HT-29 (cell line): Measurements from ENCODE around the gene FOXD3. TPM values are rescaled to one million over a fixed set of nuclear protein-coding genes. Genes with fewer than 3 reads are reported as not detected.

Experiments used
- DNase-seq: peaks from one replicate; pipeline ENCODE4 v3.0.0-alpha.2; 2015; ENCODE audit warnings: low spot score
- total RNA-seq: library from RNA; depleted of rRNA; stranded (reverse); fragments of >200 nt; shearing (Covaris generic); gene quantifications from 2 replicates; pipeline ENCODE4 v1.2.3, GENCODE V29; 2014; rRNA removed

Gene FOXD3
- total RNA-seq = not detected in 2 replicates

DNA sequence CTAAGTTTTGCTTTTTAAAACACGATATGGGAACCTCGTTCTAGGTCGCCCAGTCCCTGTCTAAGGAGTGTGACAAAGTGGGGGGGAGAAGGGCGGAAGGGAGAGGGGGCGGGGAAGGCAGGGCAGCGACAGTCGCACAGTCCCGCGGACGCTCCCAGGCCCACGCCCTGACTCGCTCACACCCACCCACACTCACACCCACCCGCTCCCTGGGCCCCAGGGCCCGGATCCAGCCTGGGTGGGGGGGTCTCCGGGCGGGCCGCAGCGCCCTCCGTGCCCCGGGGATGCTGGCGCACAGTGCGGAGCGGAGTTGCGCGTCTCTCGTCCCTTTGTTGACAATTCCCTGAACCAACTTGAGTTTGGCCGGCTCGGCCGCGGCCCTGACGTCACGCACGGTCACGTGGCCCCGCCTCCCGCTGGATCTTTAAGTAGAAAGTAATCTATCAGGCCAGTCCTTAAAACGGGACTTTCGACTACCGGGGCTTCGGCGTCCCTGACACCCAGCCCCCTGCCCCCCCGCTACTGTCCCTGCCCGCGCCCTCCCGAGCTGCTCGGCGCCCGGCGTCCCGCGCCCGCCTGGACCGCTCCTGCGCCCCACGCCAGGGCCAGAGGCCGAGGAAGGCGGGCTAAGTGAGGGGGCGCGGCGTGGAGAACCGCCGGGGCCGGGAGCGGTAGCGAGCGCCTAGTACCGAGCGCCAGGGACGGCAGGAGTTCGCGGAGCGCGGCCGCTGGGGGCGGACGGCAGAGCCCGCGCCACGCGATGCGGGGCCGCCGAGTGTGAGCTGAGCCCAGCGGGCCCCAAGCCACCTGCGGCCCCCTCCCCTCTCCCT is at the start of gene FOXD3:
FOXD3 (plus strand) TSS at position 454 of the 830 bp plus-strand sequence. CDS start 492 bp downstream, outside the sequence.
- no peak for DNase-seq

DNA sequence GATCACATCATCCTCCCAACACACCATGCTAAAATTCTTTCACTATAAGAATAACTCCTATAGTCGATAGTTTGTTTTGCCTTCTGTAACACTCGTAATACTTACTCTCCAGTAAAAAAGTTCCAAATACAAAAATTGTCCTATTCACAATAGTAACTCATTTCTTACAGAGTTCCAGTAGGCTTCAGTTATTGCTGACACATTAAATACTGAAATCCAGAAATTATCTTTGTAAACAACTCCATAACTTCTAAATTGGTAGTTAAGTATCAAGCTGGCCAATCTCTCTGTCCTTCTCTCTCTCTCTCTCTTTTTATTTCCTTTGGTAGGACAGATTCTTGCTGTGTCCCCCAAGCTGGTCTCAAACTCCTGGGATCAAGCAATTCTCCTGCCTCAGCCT is 49.6 kb upstream of the FOXD3 start:
- no peak for DNase-seq

GRCh38 chr1:63274371-63274770 is 48.0 kb upstream of the FOXD3 start:
- no peak for DNase-seq

DNA sequence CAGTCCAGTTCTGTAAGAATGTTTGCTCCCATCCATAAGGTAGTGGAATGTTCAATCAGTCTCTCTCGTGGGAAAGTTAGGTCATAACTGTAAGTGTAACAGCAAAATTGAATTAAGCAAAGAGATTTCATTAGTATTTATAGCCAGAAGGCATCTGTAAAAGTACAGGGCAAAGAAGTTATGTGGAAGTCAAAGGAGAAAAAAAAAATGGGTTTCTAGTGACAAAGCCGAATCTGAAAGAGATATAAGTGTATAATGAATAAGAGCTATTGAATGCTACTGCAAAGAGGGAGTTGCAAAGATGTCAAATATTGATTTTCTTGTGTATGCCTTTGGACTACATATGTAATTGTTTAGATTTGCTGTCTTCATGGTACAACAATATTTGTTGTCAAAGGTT is 47.4 kb upstream of the FOXD3 start:
- DNase-seq = no peak

- DNase-seq = no peak
Measured at GRCh38 chr1:63276624-63277023, 45.7 kb upstream of the FOXD3 start.

GRCh38 chr1:63277195-63278192 is 44.9 kb upstream of the FOXD3 start:
- DNase-seq = peak; percentile 5

- DNase-seq = no peak
Measured at GRCh38 chr1:63281753-63282152, 40.6 kb upstream of the FOXD3 start.

- DNase-seq = no peak
Measured at GRCh38 chr1:63289135-63289534, 33.2 kb upstream of the FOXD3 start.

DNA sequence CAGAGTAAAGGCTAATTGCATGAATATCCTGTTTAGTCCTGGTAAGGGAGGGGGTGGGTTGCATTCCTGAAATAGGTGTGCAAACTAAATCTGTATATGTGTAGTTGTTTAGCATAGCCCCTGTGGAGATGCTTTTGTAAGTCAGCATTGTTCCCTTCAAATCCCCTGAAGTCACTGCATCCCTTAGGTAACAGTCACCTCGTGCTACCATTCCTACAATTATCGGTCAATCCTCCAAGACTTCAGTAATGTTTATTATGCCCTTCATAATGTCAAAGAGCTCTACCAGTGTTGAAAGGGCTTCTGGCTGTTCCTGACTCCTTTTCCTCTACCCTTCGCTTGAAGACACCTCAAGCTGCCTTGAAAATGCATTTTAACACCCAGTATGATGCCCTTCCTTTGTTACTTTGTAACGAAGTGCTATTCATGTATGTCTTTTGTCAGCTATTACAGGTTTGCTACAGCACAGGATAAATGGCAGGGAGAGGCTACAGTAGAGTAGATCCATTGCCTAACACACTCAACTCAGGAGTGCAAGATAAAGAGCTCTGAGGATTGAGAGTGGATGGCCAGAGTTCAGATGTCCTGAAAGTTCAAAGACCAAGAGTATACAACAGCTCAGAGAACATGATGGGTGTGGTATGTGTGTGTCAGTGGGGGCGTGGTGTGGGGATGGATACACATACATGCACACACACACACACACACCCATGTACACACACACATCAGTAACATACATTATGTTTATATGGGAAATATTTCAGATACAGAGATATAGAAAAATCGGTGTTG is 27.4 kb upstream of the FOXD3 start:
- DNase-seq = no peak

- DNase-seq = no peak
Measured at GRCh38 chr1:63304410-63304809, 18.0 kb upstream of the FOXD3 start.

- DNase-seq = no peak
Measured at GRCh38 chr1:63305043-63305442, 17.3 kb upstream of the FOXD3 start.

DNA sequence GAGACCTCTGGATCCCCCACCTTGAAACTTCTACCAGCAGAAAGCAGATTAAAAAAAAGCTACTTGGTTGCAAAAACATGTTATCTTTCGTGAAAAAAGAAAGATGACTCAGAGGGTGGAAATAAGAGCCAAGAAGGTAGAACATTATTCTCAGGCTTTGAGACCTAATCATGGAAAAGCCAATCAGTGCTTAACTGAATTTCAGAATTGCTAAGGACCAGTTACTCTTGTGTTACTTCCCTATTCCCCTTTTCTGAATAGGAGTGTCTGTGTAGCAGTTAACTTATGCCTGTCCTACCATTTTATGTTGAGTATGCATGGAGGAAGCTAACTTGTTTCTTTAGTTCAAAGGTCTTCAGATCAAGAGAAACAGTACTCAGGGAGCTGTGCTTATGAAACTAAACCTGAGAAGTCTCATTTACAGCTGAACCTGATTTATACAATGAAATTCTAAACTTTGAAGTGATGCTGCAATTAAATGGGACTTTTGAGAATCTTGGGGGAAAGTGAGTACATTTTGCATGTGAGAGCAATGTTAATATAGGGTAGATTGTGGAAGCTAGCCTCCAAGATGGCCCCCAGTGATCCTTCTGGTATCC is 15.1 kb upstream of the FOXD3 start:
- DNase-seq = no peak

DNA sequence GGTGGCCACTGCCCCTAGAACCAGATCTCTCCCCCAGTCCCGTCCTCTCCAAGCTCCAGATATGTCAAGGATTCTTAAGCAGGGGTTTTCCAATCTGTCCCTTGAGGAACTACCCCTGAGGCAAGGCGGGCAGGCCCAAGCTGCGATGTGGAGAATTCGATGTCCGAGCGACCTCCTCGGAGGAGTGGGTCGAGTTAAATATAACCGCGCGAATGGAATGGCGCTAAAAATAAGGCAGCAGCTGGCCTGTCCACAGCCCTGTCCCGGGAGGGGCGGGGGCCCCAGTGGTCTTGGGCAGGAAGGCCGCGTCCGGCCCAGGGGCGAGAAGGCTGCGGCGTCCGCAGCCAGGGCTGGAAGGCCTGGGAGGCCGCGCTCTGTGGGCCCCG is 5.8 kb upstream of the FOXD3 start:
- no peak for DNase-seq

DNA sequence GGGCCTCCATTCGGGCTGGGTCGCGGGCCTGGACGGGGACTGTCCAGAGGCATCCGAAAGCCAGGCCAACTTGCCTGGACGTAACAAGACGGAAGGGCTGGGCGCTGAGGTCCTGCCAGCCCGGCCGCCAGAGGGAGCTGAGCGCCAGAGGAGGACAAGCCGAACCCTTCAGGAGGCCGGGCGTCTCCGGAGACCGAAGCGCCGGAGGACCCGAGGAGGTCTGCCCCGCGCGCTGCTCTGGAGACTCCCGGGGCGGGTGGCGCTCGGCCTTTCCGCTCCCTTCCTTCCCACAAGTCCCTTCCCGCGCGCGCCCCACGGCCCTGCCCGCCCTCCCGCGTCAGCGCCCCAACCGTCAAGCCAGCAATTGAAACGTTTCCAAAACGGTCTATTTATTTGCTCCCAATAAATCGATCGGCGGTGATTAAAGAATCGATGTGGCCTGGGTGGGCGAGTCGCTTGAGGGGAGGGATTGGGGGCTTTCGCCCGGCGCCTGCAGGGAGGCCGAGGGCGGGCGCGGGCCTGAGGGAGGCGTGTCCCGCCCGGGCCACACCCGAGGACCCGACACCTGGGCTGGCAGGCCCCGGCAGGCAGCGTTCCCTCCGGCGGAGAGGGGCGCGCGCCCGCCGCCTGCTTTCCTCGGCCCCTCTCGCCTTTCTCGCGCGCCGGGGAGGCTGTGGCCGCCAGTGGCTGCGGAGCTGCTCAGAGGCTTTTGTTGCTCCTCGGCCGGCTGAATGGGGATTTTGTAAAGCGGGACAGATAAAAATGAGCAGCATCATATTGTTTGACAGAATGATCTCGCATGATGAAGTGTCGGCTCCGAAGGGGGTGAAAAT is 5.2 kb upstream of the FOXD3 start:
- peak; percentile 83 for DNase-seq

DNA sequence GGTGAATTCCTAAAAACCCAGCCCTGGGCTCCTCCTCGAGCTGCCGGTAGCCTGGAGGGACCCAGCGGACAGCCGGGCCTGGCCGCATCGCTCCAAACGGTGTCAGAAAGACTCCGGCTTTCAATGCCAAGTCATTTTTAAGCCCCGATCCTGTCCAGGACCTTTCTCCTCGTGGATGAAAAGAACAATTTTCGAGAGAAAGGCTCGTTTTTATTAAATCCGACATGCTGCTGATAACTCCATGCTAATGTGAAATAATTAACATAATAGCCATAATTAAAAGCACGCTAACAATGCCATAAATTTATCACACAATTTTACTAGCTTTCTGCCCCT is 4.6 kb upstream of the FOXD3 start:
- no peak for DNase-seq

GRCh38 chr1:63318201-63318979 is 4.0 kb upstream of the FOXD3 start:
- DNase-seq = no peak

DNA sequence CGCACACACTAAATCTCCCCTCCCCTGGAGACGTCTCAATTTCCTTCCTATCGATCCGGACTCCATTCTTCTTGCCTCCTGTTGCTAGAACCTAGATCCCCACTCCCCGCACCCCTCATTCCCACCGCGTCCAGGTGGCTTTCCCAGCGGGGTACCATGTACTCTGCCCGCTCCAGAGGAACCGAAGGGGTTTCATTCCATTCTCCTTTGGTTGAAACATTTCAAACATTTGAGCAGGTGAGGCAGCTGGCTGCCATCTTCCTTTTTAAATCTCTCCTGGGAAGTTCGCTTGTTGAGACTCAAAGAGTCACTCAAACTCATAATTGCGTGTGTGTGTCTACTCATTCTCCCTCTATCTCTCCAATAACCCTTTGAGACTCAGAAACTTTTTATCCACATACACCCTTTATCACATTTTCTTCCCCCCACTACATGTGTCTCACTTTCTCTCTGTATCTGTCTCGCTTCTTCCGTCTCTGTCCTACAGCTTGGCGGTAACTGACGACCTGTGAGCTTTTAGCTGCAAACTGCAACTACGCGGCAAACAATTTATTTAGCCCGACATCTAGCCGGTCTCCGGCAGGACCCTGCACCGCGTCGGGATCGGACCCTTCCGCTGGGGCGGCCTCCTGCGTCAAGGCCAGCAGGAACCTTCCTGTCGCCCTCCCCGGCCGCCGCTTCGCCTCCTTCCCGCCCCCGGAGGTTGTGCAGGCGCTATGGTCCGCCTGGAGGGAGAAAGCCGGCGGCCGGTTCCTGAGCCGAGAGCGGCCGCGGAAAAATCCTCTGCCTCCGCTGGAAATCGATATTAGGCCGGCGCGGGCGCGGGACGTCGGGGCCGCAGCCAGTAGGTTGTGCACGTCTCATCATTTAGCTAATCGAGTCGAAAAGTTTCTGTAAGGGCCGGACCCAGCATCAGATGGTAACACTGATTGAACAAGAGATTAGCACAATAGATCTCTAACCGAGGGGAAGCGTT is 3.0 kb upstream of the FOXD3 start:
- no peak for DNase-seq

DNA sequence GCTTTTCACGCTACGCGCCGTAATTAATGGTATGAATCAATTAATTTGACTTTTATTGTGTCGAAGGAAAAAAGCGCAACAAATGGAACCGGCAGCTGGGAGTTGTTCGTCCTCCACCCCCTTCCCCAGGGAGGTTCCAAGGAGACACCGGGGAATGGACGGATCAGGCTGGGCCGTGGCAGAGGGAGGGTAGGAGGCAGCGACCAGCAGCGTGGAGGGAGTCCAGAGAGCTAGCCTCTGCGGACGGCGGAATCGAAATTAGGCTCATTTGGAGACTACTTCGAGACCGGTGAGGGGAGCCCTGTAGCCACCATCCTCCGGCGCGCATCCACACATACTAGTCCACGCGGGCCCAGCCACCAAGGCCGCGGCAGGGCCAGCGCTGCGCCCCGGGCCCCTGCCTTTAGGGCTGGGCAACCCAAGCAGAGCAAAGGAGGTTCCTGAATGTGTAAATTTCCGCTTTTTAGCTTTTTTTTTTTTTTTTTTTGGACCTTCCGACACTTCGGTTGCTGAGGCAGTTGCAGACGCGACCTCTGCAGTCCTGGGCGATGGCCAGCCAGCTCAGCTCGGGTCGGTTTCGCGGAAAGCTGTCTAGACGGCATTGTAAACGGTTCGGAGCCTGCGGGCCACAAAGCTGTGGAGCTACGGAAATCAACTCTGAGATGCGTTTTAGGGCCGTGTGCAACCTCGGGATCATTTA is 2.2 kb upstream of the FOXD3 start:
- DNase-seq = no peak
